IMR-90 (cell line): ENCODE data around the gene VRK2. TPM values are rescaled to one million over a fixed set of nuclear protein-coding genes. Genes with fewer than 3 reads are reported as not detected.

Experiments used
- ATAC-seq: fragments of 200-7000 bp; cut with Tn5 transposase; 2 replicates; pipeline ENCODE4 v1.9.1; 2020; ENCODE audit warnings: low read depth, mild to moderate bottlenecking, moderate library complexity
- BruUV-seq: library from RNA; stranded (reverse); fragments of 400-500 nt; replicated peaks from 2 replicates; lab custom pipeline; 2021; lab: Mats Ljungman, UMichigan
- CTCF ChIA-PET: fragments of 300-600 bp; formaldehyde crosslinking; extraction: SDS; loops from one replicate; lab custom pipeline; 2021; ENCODE audit warnings: antibody characterized with exemption; lab: Yijun Ruan, JAX
- POLR2A ChIA-PET: fragments of 300-600 bp; sonication (Branson Sonifier 250); formaldehyde crosslinking; loops from one replicate; lab custom pipeline; 2022; ENCODE audit warnings: antibody characterized with exemption; ENCODE audit not compliant: unreplicated experiment; lab: Charles Lee
- DNase-seq: peaks from one replicate; pipeline ENCODE4 v3.0.0; 2013
- H2AFZ ChIP-seq: replicated peaks from 2 replicates; pipeline ENCODE3; 2013; ENCODE audit warnings: low read length, mild to moderate bottlenecking; ENCODE audit not compliant: poor library complexity
- H2AK5ac ChIP-seq: 2 replicates; pipeline ENCODE4 v1.6.1; 2013; ENCODE audit warnings: low read depth, low read length, inconsistent platforms
- H2AK9ac ChIP-seq: replicated peaks from 2 replicates; pipeline ENCODE3; 2013; ENCODE audit warnings: mild to moderate bottlenecking, low read depth, low read length, moderate library complexity; ENCODE audit not compliant: poor library complexity
- H2BK120ac ChIP-seq: 2 replicates; pipeline ENCODE4 v1.6.1; 2013; ENCODE audit warnings: low read depth, low read length, inconsistent platforms
- H2BK15ac ChIP-seq: 3 replicates; pipeline ENCODE4 v1.6.1; 2013; ENCODE audit warnings: low read depth, low read length, inconsistent platforms
- H2BK20ac ChIP-seq: 2 replicates; pipeline ENCODE4 v1.6.1; 2013; ENCODE audit warnings: low read depth, mild to moderate bottlenecking, inconsistent platforms, low read length, moderate library complexity
- H2BK5ac ChIP-seq: 2 replicates; pipeline ENCODE4 v1.6.1; 2013; ENCODE audit warnings: mild to moderate bottlenecking, low read depth, low read length, inconsistent platforms; ENCODE audit not compliant: poor library complexity, severe bottlenecking
- H3K14ac ChIP-seq: replicated peaks from 2 replicates; pipeline ENCODE4 v1.6.1; 2013; ENCODE audit warnings: low read depth, low read length, inconsistent platforms
- H3K18ac ChIP-seq: 2 replicates; pipeline ENCODE4 v1.6.1; 2013; ENCODE audit warnings: low read depth, low read length, control low read depth
- H3K23ac ChIP-seq: 2 replicates; pipeline ENCODE4 v1.6.1; 2013; ENCODE audit warnings: low read depth, low read length, inconsistent platforms
- H3K27ac ChIP-seq: 2 replicates; pipeline ENCODE4 v1.5.1; 2013; ENCODE audit warnings: mild to moderate bottlenecking, control low read depth, low read length; ENCODE audit not compliant: insufficient read depth
- H3K27me3 ChIP-seq: 2 replicates; pipeline ENCODE4 v1.6.1; 2013; ENCODE audit warnings: low read length; ENCODE audit not compliant: control insufficient read depth, insufficient read depth
- H3K36me3 ChIP-seq: 2 replicates; pipeline ENCODE4 v1.6.1; 2013; ENCODE audit warnings: low read length, mixed read lengths; ENCODE audit not compliant: control insufficient read depth, insufficient read depth
- H3K4ac ChIP-seq: 2 replicates; pipeline ENCODE4 v1.6.1; 2013; ENCODE audit warnings: low read depth, low read length, inconsistent platforms
- H3K4me1 ChIP-seq: 2 replicates; pipeline ENCODE4 v1.6.1; 2013; ENCODE audit warnings: low read length, mixed read lengths; ENCODE audit not compliant: control insufficient read depth, insufficient read depth
- H3K4me2 ChIP-seq: 2 replicates; pipeline ENCODE4 v1.6.1; 2013; ENCODE audit warnings: low read depth, mild to moderate bottlenecking, control low read depth, low read length, moderate library complexity
- H3K4me3 ChIP-seq: 2 replicates; pipeline ENCODE4 v1.5.1; 2013; ENCODE audit warnings: low read depth, mild to moderate bottlenecking, control low read depth, low read length, moderate library complexity; ENCODE audit not compliant: insufficient read depth
- H3K56ac ChIP-seq: 2 replicates; pipeline ENCODE4 v1.6.1; 2013; ENCODE audit warnings: low read length, inconsistent platforms; ENCODE audit not compliant: insufficient read depth; ENCODE audit errors: extremely low read depth
- H3K79me1 ChIP-seq, 2 experiments: 2 replicates each; pipeline ENCODE4 v1.6.1; 2013; ENCODE audit warnings: low read length in 2 of 2, inconsistent platforms in 1 of 2, low read depth in 1 of 2
- H3K9ac ChIP-seq: 2 replicates; pipeline ENCODE4 v1.6.1; 2013; ENCODE audit warnings: low read depth, low read length, control low read depth
- H3K9me1 ChIP-seq: 2 replicates; pipeline ENCODE4 v1.6.1; 2013; ENCODE audit warnings: low read length, inconsistent platforms; ENCODE audit not compliant: insufficient read depth
- H3K9me3 ChIP-seq: 2 replicates; pipeline ENCODE4 v1.6.1; 2013; ENCODE audit warnings: low read length; ENCODE audit not compliant: control insufficient read depth, insufficient read depth
- H4K20me1 ChIP-seq: 2 replicates; pipeline ENCODE4 v1.6.1; 2013; ENCODE audit warnings: low read length, inconsistent platforms; ENCODE audit not compliant: insufficient read depth
- H4K5ac ChIP-seq: 2 replicates; pipeline ENCODE4 v1.6.1; 2013; ENCODE audit warnings: mild to moderate bottlenecking, low read depth, low read length, control low read depth
- H4K8ac ChIP-seq, 2 experiments: 2 replicates each; pipeline ENCODE4 v1.6.1; 2013; ENCODE audit warnings: low read depth in 2 of 2, low read length in 2 of 2, control low read depth in 1 of 2, inconsistent platforms in 1 of 2
- H4K91ac ChIP-seq: 2 replicates; pipeline ENCODE4 v1.6.1; 2013; ENCODE audit warnings: low read depth, low read length, inconsistent platforms; ENCODE audit not compliant: insufficient read depth
- CTCF ChIP-seq: conservative IDR thresholded peaks from 2 replicates; pipeline ENCODE4 v1.5.1; 2012; ENCODE audit warnings: mild to moderate bottlenecking, low read depth, low read length, improper control_type of control experiment
- ELK1 ChIP-seq: fragments of 150-350 bp; IDR thresholded peaks from 2 replicates; pipeline ENCODE4 v1.6.1; 2016; ENCODE audit warnings: low read depth, mild to moderate bottlenecking, low read length, moderate library complexity, borderline replicate concordance
- FOS ChIP-seq: fragments of 150-350 bp; IDR thresholded peaks from 2 replicates; pipeline ENCODE4 v1.6.1; 2016; ENCODE audit warnings: low read depth, low read length
- MAFK ChIP-seq: IDR thresholded peaks from 2 replicates; pipeline ENCODE4 v1.6.1; 2012; ENCODE audit warnings: low read depth, low read length, improper control_type of control experiment
- WGBS, 2 experiments: methylation state at CpG; one replicate each; pipeline versions ENCODE4 v1.1.5 to v1.1.7; 2013; ENCODE audit warnings: missing lambda C conversion rate in 2 of 2; ENCODE audit not compliant: insufficient read length in 1 of 2; ENCODE audit errors: extremely low coverage in 2 of 2; 5-methylcytosine and 5-hydroxymethylcytosine counted together
- dilution Hi-C: fragments of 300-500 bp; cut with HindIII; formaldehyde crosslinking; loops from one replicate; pipeline ENCODE4 v1.14.3; 2018; ENCODE audit warnings: low sequenced_read_pairs; ENCODE audit not compliant: unreplicated experiment
- in situ Hi-C: fragments of 300-500 bp; cut with MboI; formaldehyde crosslinking; loops from 3 replicates; pipeline ENCODE4 v1.14.3; 2019; ENCODE audit warnings: low sequenced_read_pairs, inconsistent platforms, mixed read lengths
- intact Hi-C: fragments of 100-400 bp; cut with micrococcal nuclease; formaldehyde crosslinking; loops from 2 replicates; pipeline ENCODE4 v1.10.0; 2022
- polyA plus RNA-seq, 3 experiments: library from polyadenylated mRNA; depleted of rRNA; stranded (reverse); fragments of >200 nt; gene quantifications; 2 replicates each; pipeline ENCODE4 v1.2.3, GENCODE V29; 2012; ENCODE audit warnings: low replicate concordance in 1 of 3
- total RNA-seq: library from RNA; depleted of rRNA; stranded (reverse); fragments of >200 nt; gene quantifications from 2 replicates; pipeline ENCODE4 v1.2.3, GENCODE V29; 2012

The VRK2 gene
- total and polyA plus RNA-seq, 2 of the 4 experiments (the other 2 are of a cell fraction) = 12.2 to 22.8 TPM

GRCh38 chr2:58032016-58032763 lies 14.4 kb upstream of the VRK2 start:
- Histone ChIP-seq H2BK20ac (peak overlapping the region; percentile 94), H3K9me3 (peaks cover 4% of the 10 kb centered on the region), H2BK5ac (peak overlapping the region; percentile 99), H3K9me1 (peaks cover 7% of the 10 kb centered on the region; the same call in 1 of the 2 replicates), H4K91ac (peak overlapping the region; percentile 73), H3K36me3 (no peaks in the 10 kb centered on the region), H3K4me1 (peaks cover 6% of the 10 kb centered on the region), H3K14ac (0 out of 2 replicates have a peak overlapping the region, but pooled peaks have one; percentile 68), H3K4me2 (peak overlapping the region; percentile 65; the same call in 1 of the 2 replicates), H4K20me1 (no peaks in the 10 kb centered on the region), H3K4me3 (no peak overlapping the region), H4K8ac (peak overlapping the region in 1 of 2 experiments; percentile 70; a peak in 1 of 4 replicates), H3K56ac (no peak overlapping the region; the same call in 1 of the 2 replicates), H2AK5ac (peak overlapping the region; percentile 62; the same call in 1 of the 2 replicates), H3K79me1 (no peaks in the 10 kb centered on the region), H3K27me3 (no peaks in the 10 kb centered on the region), H4K5ac (peak overlapping the region; percentile 89; the same call in 1 of the 2 replicates), H2AK9ac (peak overlapping the region; percentile 79), H2BK120ac (peak overlapping the region; percentile 74), H2BK15ac (peak overlapping the region; percentile 49; the same call in 2 of the 3 replicates), H3K23ac (peak overlapping the region; percentile 56; the same call in 1 of the 2 replicates), H3K4ac (peak overlapping the region; percentile 81), H3K18ac (peak overlapping the region; percentile 88; the same call in 1 of the 2 replicates), H2AFZ (no peak overlapping the region), H3K27ac (no peak overlapping the region), H3K9ac (no peak overlapping the region)
- CTCF ChIA-PET = interaction anchor here (1.2 kb wide), 1 partner anchor 13 kb away, joined by 3 read pairs; no protein-coding TSS in a partner anchor
- POLR2A ChIA-PET = no interaction called here
- dilution Hi-C loops (no loop called here), intact Hi-C loops (no loop called here), in situ Hi-C loops (no loop called here)
- ATAC-seq = peak; percentile 84
- BruUV-seq = no TSS peak
- peak; percentile 78 for DNase-seq
- TF ChIP-seq FOS (0 out of 2 replicates have a peak, but pooled peaks have one; percentile 41), ELK1 (no peak), CTCF (no peak), MAFK (no peak; the same call in 1 of the 2 replicates)
- no CpG with 5 or more reads among the region's 3 CpGs for WGBS, 2 experiments
